Sigmoid colon (tissue), 4 donors: ENCODE measurements around the gene NID1.

ENCODE experiments used
- CTCF ChIP-seq, 4 experiments: fragments of 450-650 bp in 3 of 4; fragments of 200-600 bp in 1 of 4; IDR thresholded peaks; one replicate each; pipeline ENCODE4 v1.5.1; 2016 to 2019; ENCODE audit warnings: antibody characterized with exemption in 4 of 4, mild to moderate bottlenecking in 3 of 4, moderate library complexity in 2 of 4
- EP300 ChIP-seq, 4 donors: sonication (generic); formaldehyde crosslinking; IDR thresholded peaks; one replicate each; pipeline ENCODE4 v1.6.1; 2017; ENCODE audit warnings: antibody characterized with exemption in 4 of 4
- POLR2AphosphoS5 ChIP-seq, 4 donors: sonication (generic); formaldehyde crosslinking; IDR thresholded peaks; one replicate each; pipeline ENCODE4 v1.6.1; 2017; ENCODE audit warnings: antibody characterized with exemption in 4 of 4

GRCh38 chr1:236089046-236089773 lies 24.3 kb upstream of the NID1 start:
- no peak for TF ChIP-seq POLR2AphosphoS5 (IDR thresholded peaks at IDR 0.05)
- no peak for TF ChIP-seq CTCF (IDR thresholded peaks at IDR 0.05)
- no peak for TF ChIP-seq EP300 (IDR thresholded peaks at IDR 0.05)
